Measurements from ENCODE around the gene SH3GLB1.

SH3GLB1 gene

GRCh38 chr1:86753700-86754099 lies 49.3 kb downstream of the SH3GLB1 start:
- Histone ChIP-seq H3K4me3 (no peak overlapping the region), H4K20me1 (no peaks in the 10 kb centered on the region), H3K4me1 (no peaks in the 10 kb centered on the region), H3K36me3 (no peaks in the 10 kb centered on the region), H3K27me3 (no peaks in the 10 kb centered on the region), H3K4me2 (no peak overlapping the region), H3K9me3 (no peaks in the 10 kb centered on the region), H3K27ac (no peak overlapping the region), H3K9ac (no peak overlapping the region)
- no peak for TF ChIP-seq Cebpa-rat (IDR thresholded peaks at IDR 0.05)

GRCh38 chr1:86754265-86754974 lies 50.0 kb downstream of the SH3GLB1 start:
- no peaks in the 10 kb centered on the region for H4K20me1 ChIP-seq
- no peak overlapping the region for H3K4me2 ChIP-seq
- H3K9me3 ChIP-seq: no peaks in the 10 kb centered on the region
- TF ChIP-seq Cebpa-rat (IDR thresholded peaks at IDR 0.05): no peak
- H3K36me3 ChIP-seq: no peaks in the 10 kb centered on the region
- no peak overlapping the region for H3K4me3 ChIP-seq
- H3K9ac ChIP-seq: no peak overlapping the region
- no peaks in the 10 kb centered on the region for H3K27me3 ChIP-seq
- H3K4me1 ChIP-seq: no peaks in the 10 kb centered on the region
- H3K27ac ChIP-seq: no peak overlapping the region

- no peaks in the 10 kb centered on the region for H3K27me3 ChIP-seq
- TF ChIP-seq Cebpa-rat (IDR thresholded peaks at IDR 0.05): no peak
- H3K9me3 ChIP-seq: no peaks in the 10 kb centered on the region
- H3K4me3 ChIP-seq: no peak overlapping the region
- no peak overlapping the region for H3K4me2 ChIP-seq
- no peak overlapping the region for H3K9ac ChIP-seq
- no peaks in the 10 kb centered on the region for H4K20me1 ChIP-seq
- no peak overlapping the region for H3K27ac ChIP-seq
- no peaks in the 10 kb centered on the region for H3K36me3 ChIP-seq
- H3K4me1 ChIP-seq: no peaks in the 10 kb centered on the region
Observed at GRCh38 chr1:86756062-86756406, 51.7 kb downstream of the SH3GLB1 start.

GRCh38 chr1:86757272-86757984 lies 53.1 kb downstream of the SH3GLB1 start:
- Histone ChIP-seq H3K4me1 (peaks cover 6% of the 10 kb centered on the region; the same call in 1 of the 2 replicates), H3K4me3 (no peak overlapping the region), H3K9ac (no peak overlapping the region), H3K36me3 (no peaks in the 10 kb centered on the region), H3K9me3 (no peaks in the 10 kb centered on the region), H3K27ac (no peak overlapping the region), H4K20me1 (no peaks in the 10 kb centered on the region), H3K4me2 (no peak overlapping the region), H3K27me3 (no peaks in the 10 kb centered on the region)
- TF ChIP-seq Cebpa-rat (IDR thresholded peaks at IDR 0.05): no peak

- no peak overlapping the region for H3K27ac ChIP-seq
- TF ChIP-seq Cebpa-rat (IDR thresholded peaks at IDR 0.05): no peak
- H4K20me1 ChIP-seq: no peaks in the 10 kb centered on the region
- H3K9ac ChIP-seq: no peak overlapping the region
- no peak overlapping the region for H3K4me3 ChIP-seq
- H3K9me3 ChIP-seq: no peaks in the 10 kb centered on the region
- peaks cover 6% of the 10 kb centered on the region; the same call in 1 of the 2 replicates for H3K4me1 ChIP-seq
- no peaks in the 10 kb centered on the region for H3K27me3 ChIP-seq
- H3K4me2 ChIP-seq: no peak overlapping the region
- no peaks in the 10 kb centered on the region for H3K36me3 ChIP-seq
Observed at GRCh38 chr1:86758570-86758969, 54.2 kb downstream of the SH3GLB1 start.

- TF ChIP-seq Cebpa-rat (IDR thresholded peaks at IDR 0.05): no peak
- Histone ChIP-seq H3K4me2 (no peak overlapping the region), H3K36me3 (no peaks in the 10 kb centered on the region), H3K4me1 (peaks cover 6% of the 10 kb centered on the region; the same call in 1 of the 2 replicates), H4K20me1 (no peaks in the 10 kb centered on the region), H3K9ac (no peak overlapping the region), H3K27ac (no peak overlapping the region), H3K9me3 (no peaks in the 10 kb centered on the region), H3K4me3 (no peak overlapping the region), H3K27me3 (no peaks in the 10 kb centered on the region)
Observed at GRCh38 chr1:86760199-86760598, 55.8 kb downstream of the SH3GLB1 start.

- Histone ChIP-seq H3K4me1 (peaks cover 6% of the 10 kb centered on the region; the same call in 1 of the 2 replicates), H3K9ac (no peak overlapping the region), H3K36me3 (no peaks in the 10 kb centered on the region), H4K20me1 (no peaks in the 10 kb centered on the region), H3K27ac (no peak overlapping the region), H3K9me3 (no peaks in the 10 kb centered on the region), H3K4me2 (no peak overlapping the region), H3K4me3 (no peak overlapping the region), H3K27me3 (no peaks in the 10 kb centered on the region)
- TF ChIP-seq Cebpa-rat (IDR thresholded peaks at IDR 0.05): no peak
Observed at GRCh38 chr1:86762336-86762735, 58.0 kb downstream of the SH3GLB1 start.

- Histone ChIP-seq H3K4me3 (no peak overlapping the region), H3K27me3 (no peaks in the 10 kb centered on the region), H4K20me1 (no peaks in the 10 kb centered on the region), H3K9ac (no peak overlapping the region), H3K27ac (no peak overlapping the region), H3K9me3 (no peaks in the 10 kb centered on the region), H3K36me3 (no peaks in the 10 kb centered on the region), H3K4me2 (no peak overlapping the region), H3K4me1 (peaks cover 6% of the 10 kb centered on the region; the same call in 1 of the 2 replicates)
- no peak for TF ChIP-seq Cebpa-rat (IDR thresholded peaks at IDR 0.05)
Observed at GRCh38 chr1:86764523-86764922, 60.1 kb downstream of the SH3GLB1 start.

GRCh38 chr1:86765073-86765472 lies 60.7 kb downstream of the SH3GLB1 start:
- H3K4me2 ChIP-seq: no peak overlapping the region
- H3K27me3 ChIP-seq: no peaks in the 10 kb centered on the region
- H4K20me1 ChIP-seq: no peaks in the 10 kb centered on the region
- H3K27ac ChIP-seq: no peak overlapping the region
- TF ChIP-seq Cebpa-rat (IDR thresholded peaks at IDR 0.05): no peak
- H3K4me3 ChIP-seq: no peak overlapping the region
- no peak overlapping the region for H3K9ac ChIP-seq
- H3K36me3 ChIP-seq: no peaks in the 10 kb centered on the region
- peaks cover 6% of the 10 kb centered on the region; the same call in 1 of the 2 replicates for H3K4me1 ChIP-seq
- no peaks in the 10 kb centered on the region for H3K9me3 ChIP-seq

GRCh38 chr1:86765674-86766073 lies 61.3 kb downstream of the SH3GLB1 start:
- Histone ChIP-seq H3K9me3 (no peaks in the 10 kb centered on the region), H3K4me1 (peaks cover 6% of the 10 kb centered on the region; the same call in 1 of the 2 replicates), H3K4me3 (no peak overlapping the region), H3K27ac (no peak overlapping the region), H3K4me2 (no peak overlapping the region), H4K20me1 (no peaks in the 10 kb centered on the region), H3K36me3 (no peaks in the 10 kb centered on the region), H3K9ac (no peak overlapping the region), H3K27me3 (no peaks in the 10 kb centered on the region)
- TF ChIP-seq Cebpa-rat (IDR thresholded peaks at IDR 0.05): no peak
